HG02642 (cell line): Measurements from ENCODE around the gene LAMA3.
"Not testable (repeated sequence)": the region's sequence is repeated elsewhere in the genome, so short reads cannot be mapped to it uniquely, and the experiment has no call there.

Source experiments
- ATAC-seq: cut with Tn5 transposase; IDR thresholded peaks from one replicate; pipeline ENCODE4 v1.9.1; 2021; ENCODE audit warnings: mild to moderate bottlenecking; ENCODE audit not compliant: unreplicated experiment, poor library complexity

LAMA3 gene

DNA sequence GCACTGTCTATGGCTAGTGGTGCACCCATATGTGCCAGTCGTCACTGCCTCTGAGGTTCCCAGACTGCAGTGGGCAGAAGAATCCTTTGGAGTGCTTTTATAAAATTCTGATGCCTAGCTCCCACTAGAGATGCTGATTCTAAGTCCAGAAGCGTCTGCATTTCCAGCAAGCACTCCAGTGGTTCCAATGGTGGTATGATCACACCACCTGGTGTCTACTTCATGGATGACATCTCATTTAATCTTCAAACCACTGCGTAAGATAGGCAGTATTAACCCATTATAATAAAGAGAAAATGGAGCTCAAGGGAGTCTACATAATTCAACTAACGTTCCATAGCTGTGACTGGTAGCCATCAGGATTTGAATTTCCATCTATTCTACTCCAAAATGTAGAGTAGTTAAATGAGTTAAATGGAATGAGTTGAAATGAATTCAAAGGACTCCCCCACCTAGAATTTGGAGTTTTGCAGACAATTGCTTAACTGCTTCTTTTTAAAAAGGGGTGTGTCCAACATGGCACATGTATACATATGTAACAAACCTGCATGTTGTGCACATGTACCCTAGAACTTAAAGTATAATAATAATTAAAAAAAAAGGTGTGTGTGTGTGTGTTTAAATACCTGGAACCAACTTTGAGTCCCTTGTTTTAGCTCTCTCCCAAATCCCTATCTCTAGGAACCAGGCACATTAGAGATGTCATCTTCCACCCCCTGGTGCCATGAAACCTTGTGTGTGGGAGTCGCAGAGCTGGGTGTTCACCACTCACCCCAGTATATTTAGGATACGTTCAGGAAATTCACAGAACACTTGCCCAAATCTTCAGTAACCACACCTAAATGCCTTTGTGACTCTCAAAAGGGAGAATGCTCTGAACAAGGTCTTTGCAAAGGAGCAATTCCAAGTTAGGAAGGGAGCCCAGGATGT is 14.1 kb downstream of the LAMA3 start:
- ATAC-seq: no peak

DNA sequence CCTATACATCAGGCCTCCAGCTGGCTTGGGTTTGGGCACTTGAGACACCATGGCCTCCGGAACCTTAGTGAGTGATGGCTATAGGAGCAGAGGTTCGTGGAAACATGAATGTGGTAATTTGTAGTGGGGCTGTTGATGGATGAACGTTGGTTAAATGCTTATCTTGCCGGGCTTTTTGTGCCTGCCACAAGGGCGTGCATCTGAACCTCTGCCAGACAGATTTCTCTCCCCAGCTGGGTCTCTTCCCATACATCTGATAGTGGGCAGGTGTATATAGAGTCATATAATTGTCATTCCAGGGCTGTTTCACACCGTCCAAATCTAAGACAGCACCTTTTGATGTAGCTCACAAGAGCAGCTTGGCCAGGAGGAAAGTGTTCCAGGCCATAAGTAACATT is 14.7 kb downstream of the LAMA3 start:
- no peak for ATAC-seq

GRCh38 chr18:23704806-23705205 is 15.6 kb downstream of the LAMA3 start:
- ATAC-seq: no peak

GRCh38 chr18:23706971-23707640 is 17.9 kb downstream of the LAMA3 start:
- no peak for ATAC-seq

GRCh38 chr18:23710068-23710527 is 20.8 kb downstream of the LAMA3 start:
- no peak for ATAC-seq

GRCh38 chr18:23710946-23711345 is 21.7 kb downstream of the LAMA3 start:
- no peak for ATAC-seq

- ATAC-seq: no peak
Observed at GRCh38 chr18:23711426-23711825, 22.2 kb downstream of the LAMA3 start.

DNA sequence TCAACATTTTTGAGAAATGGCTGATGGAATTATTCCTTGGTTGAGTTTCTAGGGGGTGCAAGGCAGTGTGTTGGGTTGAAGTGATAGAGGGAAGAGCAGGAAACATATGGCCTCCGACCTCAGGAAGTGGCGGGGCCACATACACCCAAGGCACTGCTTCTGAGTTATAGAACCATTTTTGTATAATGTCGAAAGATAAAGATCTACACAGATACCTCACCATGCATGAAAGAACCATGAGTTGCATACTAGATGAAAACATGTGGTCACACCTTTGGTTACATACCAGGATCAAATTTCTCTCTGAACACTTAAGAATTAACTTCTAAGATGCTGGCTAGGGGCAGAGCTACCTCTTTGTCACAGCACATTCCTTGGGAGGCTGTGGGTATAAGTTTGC is 23.2 kb downstream of the LAMA3 start:
- ATAC-seq: no peak

DNA sequence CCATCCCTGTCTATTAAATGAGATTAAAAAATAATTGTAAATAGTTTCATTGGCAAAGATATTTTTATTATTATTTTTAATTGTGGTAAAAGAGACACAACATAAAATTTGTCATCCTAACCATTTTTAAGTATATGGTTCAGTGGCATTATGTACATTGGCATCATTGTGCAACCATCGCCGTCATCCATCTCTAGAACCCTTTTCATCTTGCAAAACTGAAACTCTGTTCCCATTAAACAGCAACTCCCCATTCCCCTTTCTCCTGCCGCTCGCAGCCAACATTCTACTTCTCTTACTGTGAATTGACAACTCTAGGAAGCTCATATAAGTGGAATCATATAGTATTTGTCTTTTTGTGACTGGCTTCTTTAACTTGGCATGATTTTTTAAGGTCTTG is 25.3 kb downstream of the LAMA3 start:
- no peak for ATAC-seq

DNA sequence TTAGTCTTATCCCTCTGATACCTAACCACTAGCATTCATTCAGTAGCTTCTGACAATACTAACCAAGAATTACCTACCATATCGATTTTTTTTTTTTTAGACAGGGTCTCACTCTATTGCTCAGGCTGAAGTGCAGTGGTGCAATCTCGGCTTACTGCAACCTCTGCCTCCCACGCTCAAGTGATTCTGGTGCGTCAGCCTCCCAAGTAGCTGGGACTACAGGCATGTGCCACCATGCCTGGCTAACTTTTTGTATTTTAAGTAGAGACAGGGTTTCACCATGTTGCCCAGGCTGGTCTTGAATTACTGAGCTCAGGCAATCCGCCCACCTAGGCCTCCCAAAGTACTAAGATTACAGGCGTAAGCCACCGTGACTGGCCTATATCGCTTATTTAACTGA is 26.8 kb downstream of the LAMA3 start:
- ATAC-seq: not testable (repeated sequence)

- ATAC-seq: no peak
Observed at GRCh38 chr18:23716516-23716915, 27.3 kb downstream of the LAMA3 start.

GRCh38 chr18:23716966-23717365 is 27.7 kb downstream of the LAMA3 start:
- no peak for ATAC-seq

- no peak for ATAC-seq
Observed at GRCh38 chr18:23718243-23718720, 29.0 kb downstream of the LAMA3 start.

DNA sequence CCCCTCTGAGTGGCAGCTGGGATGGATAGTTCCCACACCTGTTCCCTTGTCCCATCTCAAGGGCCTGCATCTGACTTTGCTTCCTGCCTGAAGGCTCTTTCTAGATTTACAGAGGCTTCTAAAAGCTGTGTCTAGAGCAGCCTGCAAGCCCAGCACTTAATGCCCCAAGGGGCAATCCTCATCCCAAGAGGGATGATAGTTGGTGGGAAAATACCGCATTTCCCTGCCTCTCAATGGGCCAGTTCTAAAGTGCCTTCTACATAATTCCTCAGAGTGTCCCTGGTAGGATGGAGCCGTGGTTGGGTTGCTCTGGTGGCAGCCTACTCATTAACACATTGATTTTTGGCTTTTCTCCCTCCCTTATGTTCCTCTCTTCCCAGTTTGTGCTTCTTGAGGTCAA is 29.5 kb downstream of the LAMA3 start:
- ATAC-seq: no peak

- ATAC-seq: no peak
Observed at GRCh38 chr18:23719634-23720201, 30.5 kb downstream of the LAMA3 start.

GRCh38 chr18:23721696-23722480 is 32.6 kb downstream of the LAMA3 start:
- ATAC-seq: no peak

- ATAC-seq: no peak
Observed at GRCh38 chr18:23722646-23723045, 33.4 kb downstream of the LAMA3 start.

DNA sequence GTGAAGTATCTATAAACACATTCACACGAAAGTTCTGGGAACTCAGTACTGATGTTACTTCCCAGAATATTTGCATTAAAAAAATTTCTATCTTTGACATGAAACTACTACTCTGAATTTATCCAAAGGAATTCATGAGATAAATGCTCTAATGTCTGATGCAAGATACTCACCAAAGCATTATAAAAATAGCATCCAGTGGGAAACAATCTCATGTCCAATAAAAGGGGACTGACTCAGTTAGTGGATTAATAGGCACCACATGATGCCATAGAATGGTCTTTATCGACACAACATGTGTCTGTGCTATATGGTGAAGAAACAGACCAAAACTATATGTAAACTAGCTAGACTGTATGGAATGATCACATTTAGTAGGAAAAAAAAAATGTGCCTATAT is 33.9 kb downstream of the LAMA3 start:
- ATAC-seq: no peak

GRCh38 chr18:23724681-23725080 is 35.4 kb downstream of the LAMA3 start:
- no peak for ATAC-seq

DNA sequence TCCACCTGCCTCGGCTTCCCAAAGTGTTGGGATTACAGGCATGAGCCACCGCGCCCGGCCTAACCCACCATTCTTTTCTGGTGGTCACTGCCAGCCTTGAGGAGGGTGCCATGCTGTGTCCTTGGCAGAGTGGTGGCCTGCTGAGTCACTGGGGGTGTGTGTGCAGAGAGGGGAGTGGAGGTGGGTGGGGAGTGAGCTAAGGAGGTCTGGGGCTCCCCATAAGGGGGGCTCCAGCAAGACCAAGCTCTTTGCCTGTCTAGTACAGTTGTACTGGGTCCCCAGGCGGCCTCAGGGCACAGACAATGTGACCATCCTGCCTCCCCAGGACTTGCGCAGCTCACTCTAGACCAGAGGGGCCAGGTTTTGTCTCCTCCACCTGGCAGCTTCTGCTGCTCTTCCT is 36.1 kb downstream of the LAMA3 start:
- ATAC-seq: no peak
